K562 (cell line): ENCODE data around the gene MBD1. TPM values are rescaled to one million over a fixed set of nuclear protein-coding genes. Genes with fewer than 3 reads are reported as not detected.
A peak's percentile ranks its signal among the peaks of the same experiment; 100 is the strongest.

Source experiments
- AFF4 ChIP-seq: sonication (generic); formaldehyde crosslinking; IDR thresholded peaks from 2 replicates; pipeline ENCODE4 v1.8.0; 2023; ENCODE audit warnings: mild to moderate bottlenecking, missing genetic modification reagents
- ETS1 ChIP-seq: conservative IDR thresholded peaks from 2 replicates; pipeline ENCODE4 v1.6.1; 2011; ENCODE audit warnings: low read depth, mild to moderate bottlenecking, low read length; ENCODE audit not compliant: control insufficient read depth
- NEUROD1 ChIP-seq: fragments of 150-350 bp; IDR thresholded peaks from 2 replicates; pipeline ENCODE4 v1.6.1; 2014; ENCODE audit warnings: borderline replicate concordance, low read length, low read depth; ENCODE audit not compliant: partially characterized antibody
- RBM22 ChIP-seq: fragments of 200-400 bp; formaldehyde crosslinking; IDR thresholded peaks from 2 replicates; pipeline ENCODE4 v1.6.1; 2018; ENCODE audit warnings: low read length, low read depth; ENCODE audit not compliant: poor library complexity, severe bottlenecking
- REST ChIP-seq, 2 experiments: fragments of 450-650 bp; formaldehyde crosslinking in 1 of 2; IDR thresholded peaks; 2 replicates each; pipeline versions ENCODE4 v1.4.0 to v1.6.1; 2014 to 2020; ENCODE audit warnings: mild to moderate bottlenecking in 2 of 2, borderline replicate concordance in 1 of 2, low read depth in 1 of 2
- SRSF1 ChIP-seq: fragments of 200-400 bp; formaldehyde crosslinking; IDR thresholded peaks from 2 replicates; pipeline ENCODE4 v1.6.1; 2017; ENCODE audit warnings: mild to moderate bottlenecking, low read depth, low read length, moderate library complexity
- TARDBP ChIP-seq: fragments of 450-650 bp; IDR thresholded peaks from 2 replicates; pipeline ENCODE4 v1.6.1; 2016
- ZBTB26 ChIP-seq: fragments of 450-650 bp; formaldehyde crosslinking; IDR thresholded peaks from 2 replicates; pipeline ENCODE4 v1.4.0; 2022; ENCODE audit warnings: missing genetic modification characterization
- polyA plus RNA-seq, 8 experiments: library from polyadenylated mRNA; depleted of rRNA in 4 of 8; stranded (reverse) in 5 of 8; unstranded in 3 of 8; fragments of >200 nt; fragmentation: Nextera tagmentation in 2 of 8; fragmentation: Illumina TruSeq in 1 of 8; extraction: Ambion mirVana in 2 of 8; extraction: Trizol in 1 of 8; gene quantifications; 2 replicates each; pipeline versions ENCODE4 v1.2.1 to v1.2.3, GENCODE V29; 2011 to 2014; ENCODE audit warnings: inconsistent platforms in 1 of 8, missing spikeins in 1 of 8
- total RNA-seq, 7 experiments: library from RNA; depleted of rRNA in 6 of 7; stranded (reverse); fragments of >200 nt in 6 of 7; fragmentation: Illumina TruSeq in 2 of 7; extraction: Trizol in 2 of 7; gene quantifications; 2 replicates each; pipeline versions ENCODE4 v1.2.1 to v1.2.3, GENCODE V29; 2011 to 2021; ENCODE audit warnings: low replicate concordance in 1 of 7

The MBD1 gene
- total and polyA plus RNA-seq, 9 of the 15 experiments (the other 6 are each of a cell fraction or from before 2014, with no cell fraction given), result 3.0 to 59.7 (median 31.7) TPM

- peak; percentile 61; the same call in 1 of the 2 replicates for TF ChIP-seq AFF4
- no peak for TF ChIP-seq NEUROD1
- TF ChIP-seq SRSF1, result no peak
- TF ChIP-seq ETS1, result peak; percentile 99
- TF ChIP-seq TARDBP, result no peak
- TF ChIP-seq ZBTB26 (CRISPR knock-in tag), result no peak; the same call in 1 of the 2 replicates
- TF ChIP-seq REST (IDR thresholded peaks at IDR 0.05; ENCODE audit: borderline replicate concordance), result peak; percentile 36; the same call in 1 of the 2 replicates
- no peak for TF ChIP-seq REST (CRISPR knock-in tag; IDR thresholded peaks at IDR 0.05; ENCODE audit: low read depth)
- TF ChIP-seq RBM22, result no peak
Observed at GRCh38 chr18:50287441-50288347, 6.4 kb upstream of the MBD1 start, which contains the start of gene CXXC1 (continued).
